IPS-NIHi7 (cell line): Measurements from ENCODE around the gene PEX7.
"Not testable (repeated sequence)": the region's sequence is repeated elsewhere in the genome, so short reads cannot be mapped to it uniquely, and the experiment has no call there.

ENCODE experiments used
- DNase-seq: peaks from one replicate; pipeline ENCODE4 v3.0.0; 2012; ENCODE audit warnings: mixed read lengths; ENCODE audit errors: extremely low spot score

PEX7 gene

GRCh38 chr6:136790411-136791295 is 31.7 kb upstream of the PEX7 start:
- no peak for DNase-seq

- DNase-seq, result no peak
These were observed 30.9 kb upstream of the PEX7 start for GRCh38 chr6:136791296-136792094.

GRCh38 chr6:136792095-136792409 is 30.3 kb upstream of the PEX7 start:
- DNase-seq, result peak; percentile 52

GRCh38 chr6:136792410-136793262 is 29.8 kb upstream of the PEX7 start, which contains the start of gene MAP3K5:
MAP3K5 (minus strand) TSS chr6:136792477; CDS start chr6:136792157, 320 bp downstream.
- DNase-seq, result peak; percentile 65

- DNase-seq, result no peak
These were observed 29.0 kb upstream of the PEX7 start for GRCh38 chr6:136793363-136793762.

- DNase-seq, result no peak
These were observed 27.0 kb upstream of the PEX7 start for GRCh38 chr6:136795386-136795785.

GRCh38 chr6:136795996-136796395 is 26.4 kb upstream of the PEX7 start:
- DNase-seq, result no peak

- no peak for DNase-seq
These were observed 24.3 kb upstream of the PEX7 start for GRCh38 chr6:136798044-136798443.

- DNase-seq, result no peak
These were observed 20.8 kb upstream of the PEX7 start for GRCh38 chr6:136801581-136801980.

GRCh38 chr6:136803608-136804007 is 18.8 kb upstream of the PEX7 start:
- no peak for DNase-seq

GRCh38 chr6:136809091-136809860 is 13.1 kb upstream of the PEX7 start:
- DNase-seq, result no peak

GRCh38 chr6:136811272-136811671 is 11.1 kb upstream of the PEX7 start:
- DNase-seq, result no peak

- no peak for DNase-seq
These were observed 10.2 kb upstream of the PEX7 start for GRCh38 chr6:136812174-136812573.

GRCh38 chr6:136815608-136816007 is 6.8 kb upstream of the PEX7 start:
- not testable (repeated sequence) for DNase-seq

GRCh38 chr6:136816656-136817055 is 5.7 kb upstream of the PEX7 start:
- no peak for DNase-seq

GRCh38 chr6:136820561-136820960 is 1.8 kb upstream of the PEX7 start:
- DNase-seq, result no peak

- DNase-seq, result no peak
These were observed 381 bp upstream of the PEX7 start for GRCh38 chr6:136822046-136822375.

- no peak for DNase-seq
These were observed 802 bp downstream of the PEX7 start for GRCh38 chr6:136823128-136823660.

- DNase-seq, result no peak
These were observed 3.8 kb downstream of the PEX7 start for GRCh38 chr6:136826216-136826615.

GRCh38 chr6:136831873-136832562 is 9.6 kb downstream of the PEX7 start:
- no peak for DNase-seq
